Inflammatory macrophage treated with lipopolysaccharide for 1 hour (primary cell): ENCODE measurements around the gene PPFIBP1.

Experiments
- DNase-seq, 2 donors: peaks; one replicate each; pipeline ENCODE4 v3.0.0-alpha.2; 2020 to 2022

Gene PPFIBP1

DNA sequence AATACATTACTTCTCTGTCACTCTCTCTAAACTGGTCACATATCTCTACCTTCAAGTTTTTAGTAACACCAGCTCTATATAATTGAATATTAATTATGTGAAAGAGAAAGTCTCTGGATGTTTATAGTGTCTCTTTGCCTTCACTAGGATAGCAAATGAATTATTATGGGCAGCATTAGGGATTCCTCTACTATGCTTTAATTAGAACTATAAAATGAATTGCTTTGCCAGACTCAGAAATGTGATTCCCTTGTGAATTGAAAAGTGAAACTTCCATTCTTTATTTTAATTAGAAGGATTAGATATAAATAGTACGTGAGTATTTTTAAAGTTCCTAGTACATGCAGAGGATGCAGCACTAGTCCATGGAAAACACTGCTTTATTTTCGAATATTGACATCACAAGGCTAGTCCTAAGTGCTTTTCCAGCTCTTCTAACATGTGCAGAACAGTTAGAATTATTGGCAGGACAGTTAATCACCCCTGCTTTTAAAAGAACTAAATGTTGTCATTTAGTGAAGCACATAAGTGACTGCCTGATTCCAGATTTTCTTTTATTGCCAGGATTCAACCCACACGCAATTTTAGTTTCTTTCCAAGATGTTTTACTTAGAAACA lies 149.2 kb downstream of the PPFIBP1 start:
- no peak for DNase-seq

DNA sequence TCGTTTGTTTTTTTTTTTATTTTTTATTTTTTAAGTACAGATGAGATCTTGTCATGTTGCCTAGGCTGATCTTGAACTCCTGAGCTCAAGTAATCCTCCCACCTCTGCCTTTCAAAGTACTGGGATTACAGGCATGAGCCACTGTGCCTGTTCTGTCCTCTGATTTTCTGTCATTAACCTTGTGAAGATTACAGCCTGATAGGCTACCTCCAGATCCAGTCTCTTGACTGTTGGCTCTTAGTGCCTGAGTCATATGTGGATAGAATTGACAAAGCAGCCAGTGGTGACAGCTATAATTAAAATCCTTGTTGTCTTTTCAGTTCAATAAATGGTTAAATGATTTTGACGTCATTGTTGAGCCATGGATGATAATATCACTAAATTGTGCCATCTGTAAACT lies 151.0 kb downstream of the PPFIBP1 start:
- DNase-seq: no peak

DNA sequence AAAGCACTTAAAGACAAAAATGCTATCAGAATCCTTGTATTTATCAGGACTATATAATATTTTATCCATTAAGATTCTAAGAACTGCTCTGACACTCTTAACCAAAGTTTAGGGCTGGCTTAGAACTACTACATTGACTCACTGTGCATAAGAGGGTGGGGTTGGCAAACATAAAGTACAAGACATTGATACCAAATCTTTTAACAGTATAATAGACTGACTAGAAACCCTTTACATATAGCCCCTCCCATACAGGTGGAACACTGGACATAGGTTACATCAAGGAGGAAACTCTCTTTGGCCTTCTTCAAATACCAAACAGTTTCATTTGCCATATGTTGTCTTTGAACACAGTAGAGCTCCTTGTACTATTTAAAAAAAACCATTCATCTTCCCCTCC lies 156.6 kb downstream of the PPFIBP1 start:
- DNase-seq: no peak

DNA sequence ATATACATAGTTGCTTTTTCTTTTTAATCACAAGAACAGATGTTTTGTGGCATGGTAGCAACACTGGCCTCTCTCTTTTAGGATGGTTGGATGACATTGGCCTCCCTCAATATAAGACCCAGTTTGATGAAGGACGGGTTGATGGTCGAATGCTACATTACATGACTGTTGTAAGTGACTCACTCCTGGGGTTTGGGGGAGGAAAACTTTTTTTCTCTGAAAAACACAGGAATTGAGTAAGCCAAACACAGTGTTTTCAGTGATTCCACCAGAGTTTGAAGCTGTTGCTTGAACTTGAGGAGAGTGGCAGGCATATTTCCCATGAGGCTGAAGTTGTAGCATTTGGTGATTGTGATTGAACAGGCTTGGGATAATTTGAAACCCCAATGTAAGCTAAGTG lies 158.5 kb downstream of the PPFIBP1 start:
- no peak for DNase-seq

DNA sequence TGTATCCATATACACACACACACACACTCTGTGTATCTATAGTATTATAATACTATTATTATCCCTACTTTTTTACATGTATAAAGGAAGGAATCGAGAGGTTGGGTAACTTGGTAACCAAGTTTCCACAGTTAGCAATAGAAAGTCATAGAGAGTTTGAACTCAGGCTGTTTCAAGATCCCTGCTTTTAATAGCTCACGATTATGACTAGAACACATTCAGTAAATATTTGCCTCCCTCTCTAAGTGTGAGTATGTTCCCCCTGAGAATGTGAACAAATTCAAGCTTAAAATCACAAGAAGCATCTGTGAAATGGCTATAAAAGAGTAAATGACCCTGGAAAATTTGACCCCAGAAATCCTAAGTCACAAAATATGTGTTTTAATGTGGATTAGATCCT lies 161.3 kb downstream of the PPFIBP1 start:
- DNase-seq: no peak

DNA sequence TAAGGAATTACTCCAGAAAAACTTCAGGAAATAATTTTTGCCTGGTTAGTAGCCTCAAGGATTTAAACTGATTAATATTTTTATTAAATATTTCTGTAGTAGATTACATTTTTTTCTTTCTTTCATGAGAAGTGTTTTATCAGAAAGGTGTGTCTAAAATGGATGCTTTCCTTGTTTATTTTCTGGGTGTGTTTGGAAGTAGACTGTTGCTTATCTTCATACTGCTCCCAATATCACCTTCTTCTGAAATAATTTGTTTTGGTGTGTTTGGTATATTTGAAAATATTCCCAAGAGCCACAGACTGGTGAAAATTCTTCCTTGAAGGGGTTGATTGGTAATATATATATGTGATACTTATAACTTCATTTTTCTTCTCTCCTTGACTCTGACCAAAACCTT lies 162.1 kb downstream of the PPFIBP1 start:
- no peak for DNase-seq

DNA sequence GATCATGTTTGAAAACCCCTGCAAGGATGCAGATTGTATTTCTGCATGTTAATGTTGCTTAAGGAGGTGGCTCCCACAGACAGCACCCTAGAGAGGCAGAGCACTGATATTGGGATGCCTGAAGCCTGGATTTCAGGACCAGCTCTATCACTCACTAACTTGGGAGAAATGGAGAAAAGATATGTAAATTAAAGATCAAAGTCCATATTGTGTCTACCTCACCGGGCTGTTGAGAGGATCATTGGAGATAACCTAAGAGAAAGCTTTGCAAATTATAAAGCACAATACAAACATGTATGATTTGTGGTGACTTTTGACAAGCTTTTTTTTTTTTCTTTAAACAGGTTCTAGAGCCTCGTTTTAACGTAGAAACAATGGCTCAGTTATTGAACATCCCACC lies 164.7 kb downstream of the PPFIBP1 start:
- DNase-seq: no peak

DNA sequence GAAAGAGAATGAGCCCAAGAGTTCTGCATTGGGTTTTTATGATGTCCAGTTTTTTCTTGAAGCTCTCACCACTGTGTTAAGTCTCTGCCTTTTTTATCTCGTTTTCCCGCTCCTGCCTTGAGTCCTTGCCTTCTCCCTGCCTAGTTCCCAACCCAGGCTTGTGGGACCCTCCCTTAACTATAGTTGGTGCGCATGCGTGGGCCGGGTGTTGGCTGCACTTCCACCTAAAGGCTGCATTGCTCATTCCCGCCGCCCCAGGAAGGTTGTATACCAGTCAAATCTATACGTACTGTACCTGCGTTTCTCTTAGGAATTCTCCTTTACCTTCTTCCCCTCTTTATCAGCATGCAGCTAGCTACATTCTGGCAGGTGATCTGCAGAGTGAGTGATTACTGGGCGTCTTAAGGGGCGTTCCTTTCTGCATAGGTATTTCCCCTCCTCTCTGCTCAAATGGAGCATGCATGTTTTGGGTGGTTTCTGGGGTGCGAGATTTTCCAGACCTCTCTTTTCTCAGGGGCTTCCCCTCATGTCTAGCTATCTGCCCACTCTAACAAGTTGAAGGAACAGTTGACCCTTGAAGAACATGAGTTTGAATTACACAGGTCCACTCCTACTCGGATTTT lies 165.7 kb downstream of the PPFIBP1 start:
- DNase-seq: no peak

DNA sequence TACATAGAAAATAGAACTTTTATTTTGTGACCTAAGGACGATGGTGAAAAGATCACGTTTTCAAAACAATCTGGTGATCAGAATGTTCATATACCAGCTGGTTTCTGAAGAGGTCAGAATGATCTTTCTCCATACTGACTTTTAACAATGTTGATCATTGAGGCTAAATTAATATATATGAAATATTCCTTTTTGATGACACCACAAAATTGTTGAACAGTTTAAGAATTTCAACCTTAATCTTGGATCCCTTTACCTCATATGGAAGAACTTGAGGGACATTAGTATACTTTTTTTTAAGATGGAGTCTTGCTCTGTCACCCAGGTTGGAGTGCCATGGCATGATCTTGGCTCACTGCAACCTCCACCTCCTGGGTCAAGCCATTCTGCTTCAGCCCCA lies 169.4 kb downstream of the PPFIBP1 start:
- no peak for DNase-seq

DNA sequence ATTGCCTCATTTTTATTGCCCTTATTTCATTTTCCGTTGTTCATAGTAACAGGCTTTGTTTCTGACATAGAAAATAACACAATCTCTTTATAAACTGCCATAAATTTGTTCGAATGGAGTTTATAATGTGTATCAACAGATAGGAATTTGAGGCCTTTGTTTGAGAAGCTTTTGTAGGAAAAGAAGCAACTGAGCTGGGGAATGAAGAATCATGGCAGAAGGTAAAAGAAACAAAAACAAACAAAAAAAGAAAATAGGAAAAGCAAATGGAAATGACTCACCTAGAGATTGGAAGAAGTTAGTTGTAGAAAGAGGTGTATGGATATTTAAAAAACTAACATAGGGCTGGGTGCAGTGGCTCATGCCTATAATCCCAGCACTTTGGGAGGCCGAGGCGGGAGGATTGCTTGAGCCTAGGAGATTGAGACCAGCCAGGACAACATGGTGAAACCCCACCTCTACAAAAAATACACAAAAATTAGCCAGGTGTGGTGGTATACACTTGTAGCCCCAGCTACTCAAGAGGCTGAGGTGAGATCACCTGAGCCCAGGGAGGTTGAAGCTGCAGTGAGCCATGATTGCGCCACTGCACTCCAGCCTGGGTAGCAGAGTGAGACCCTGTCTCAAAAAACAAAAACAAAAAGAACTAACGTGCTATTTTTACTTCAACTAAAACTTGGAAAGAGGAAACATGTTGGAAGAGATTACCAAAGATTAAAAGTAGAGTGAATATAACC lies 171.7 kb downstream of the PPFIBP1 start:
- no peak for DNase-seq

DNA sequence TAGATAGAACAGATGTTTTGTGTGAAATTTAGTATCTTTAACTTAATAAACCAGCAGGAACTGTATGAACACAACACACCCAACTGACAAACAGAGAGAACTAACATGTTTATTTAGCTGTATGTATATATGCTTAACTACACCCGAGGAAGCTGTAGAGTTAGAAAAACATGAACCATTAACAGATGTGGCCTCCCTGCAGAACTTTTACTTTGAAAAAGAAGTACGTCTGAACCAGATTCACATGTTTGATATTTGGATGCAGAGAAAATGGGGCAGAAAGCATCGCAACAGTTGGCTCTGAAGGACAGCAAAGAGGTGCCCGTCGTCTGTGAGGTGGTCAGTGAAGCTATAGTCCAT lies 172.3 kb downstream of the PPFIBP1 start, which contains the start of gene REP15:
REP15 (plus strand) TSS at position 155 of the 360 bp plus-strand sequence; CDS start at position 271, 116 bp downstream.
- DNase-seq: no peak

DNA sequence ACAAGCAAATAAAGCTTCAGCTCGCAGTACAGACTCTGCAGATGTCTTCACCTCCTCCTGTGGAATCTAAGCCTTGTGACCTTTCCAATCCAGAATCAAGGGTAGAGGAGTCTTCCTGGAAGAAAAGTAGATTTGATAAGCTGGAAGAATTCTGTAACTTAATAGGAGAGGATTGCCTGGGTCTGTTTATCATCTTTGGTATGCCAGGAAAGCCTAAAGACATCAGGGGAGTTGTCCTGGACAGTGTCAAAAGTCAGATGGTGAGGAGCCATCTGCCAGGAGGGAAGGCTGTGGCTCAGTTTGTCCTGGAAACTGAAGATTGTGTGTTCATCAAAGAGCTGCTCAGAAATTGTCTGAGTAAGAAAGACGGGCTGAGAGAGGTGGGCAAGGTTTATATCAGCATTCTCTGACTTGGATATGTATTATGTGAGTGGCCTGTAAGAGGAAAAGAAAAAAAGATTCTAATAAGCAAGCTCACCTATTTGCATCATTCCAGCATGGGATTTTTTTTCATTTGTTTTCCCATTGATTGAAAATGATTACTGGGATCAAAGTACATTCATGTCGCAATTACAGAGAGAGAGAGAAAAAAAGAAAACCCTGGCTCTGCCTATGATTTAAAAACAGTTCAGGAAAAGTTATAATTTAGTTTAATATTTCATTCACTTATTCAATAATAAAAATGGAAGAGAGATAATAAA lies 173.0 kb downstream of the PPFIBP1 start:
- DNase-seq: no peak

DNA sequence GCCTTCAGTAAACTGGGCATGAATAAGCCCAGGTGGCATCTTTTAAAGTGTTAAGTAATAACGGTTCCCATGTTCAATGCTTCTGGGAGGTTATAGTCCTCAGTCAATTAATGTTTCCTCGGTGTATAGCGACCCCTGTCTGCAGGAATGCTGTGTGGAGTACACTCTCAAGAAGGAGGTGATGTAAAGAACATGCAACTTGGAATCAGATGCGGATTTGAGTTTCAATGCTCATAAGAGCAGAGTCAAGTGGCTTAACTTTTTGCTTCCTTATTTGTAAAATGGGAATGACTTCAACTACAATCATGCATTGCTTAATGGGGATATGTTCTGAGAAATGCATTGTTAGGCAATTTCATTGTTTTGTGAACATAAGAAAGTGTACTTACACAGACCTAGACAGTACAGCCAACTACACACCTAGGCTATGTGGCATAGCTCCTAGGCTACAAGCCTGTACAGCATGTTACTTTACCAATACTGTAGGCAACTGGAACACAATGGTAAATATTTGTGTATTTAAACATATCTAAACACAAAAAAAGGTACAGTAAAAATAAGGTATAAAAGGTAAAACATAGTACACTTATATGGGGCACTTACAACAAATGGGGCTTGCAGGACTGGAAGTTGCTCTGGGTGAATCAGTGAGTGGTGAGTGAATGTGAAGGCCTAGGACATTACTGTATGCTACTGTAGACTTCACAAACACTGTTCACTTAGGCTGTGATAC lies 179.9 kb downstream of the PPFIBP1 start:
- DNase-seq: peak; percentile 89 to 93

DNA sequence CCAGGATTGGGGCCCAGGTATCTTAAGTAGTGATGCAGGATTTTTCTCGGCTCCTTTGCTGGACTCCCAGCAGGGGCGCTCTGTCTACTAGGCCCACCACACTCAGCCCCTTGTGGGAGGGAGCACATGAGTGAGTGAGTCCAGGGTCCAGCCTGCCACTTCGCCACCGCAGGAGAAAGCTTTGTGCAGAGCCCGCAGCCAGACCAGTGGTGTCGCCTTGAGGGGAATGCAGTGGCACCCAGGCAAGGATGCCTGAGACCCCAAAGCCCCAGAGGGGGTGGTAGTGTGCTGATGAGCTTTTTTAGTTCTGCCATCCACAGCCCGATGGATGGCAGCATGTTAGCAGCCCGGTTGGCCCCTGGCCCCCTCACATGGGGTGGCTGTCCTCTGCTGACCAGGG lies 181.3 kb downstream of the PPFIBP1 start:
- DNase-seq: no peak

DNA sequence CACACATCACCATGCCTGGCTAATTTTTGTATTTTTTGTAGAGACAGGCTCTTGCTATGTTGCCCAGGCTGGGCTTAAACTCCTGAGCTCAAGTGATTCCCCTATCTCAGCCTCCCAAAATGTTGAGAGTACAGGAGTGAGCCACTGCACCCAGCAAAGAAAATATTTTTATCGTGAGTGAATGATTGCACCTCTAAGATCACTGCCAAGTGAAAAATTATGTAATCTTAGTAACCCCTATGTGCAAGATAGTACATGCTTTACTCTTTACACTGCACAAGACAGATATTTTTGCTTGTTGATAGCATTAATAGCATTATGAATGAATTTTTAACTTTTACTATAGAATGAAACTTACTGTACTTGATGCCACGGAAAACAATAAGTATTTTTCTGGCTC lies 183.2 kb downstream of the PPFIBP1 start:
- no peak for DNase-seq

DNA sequence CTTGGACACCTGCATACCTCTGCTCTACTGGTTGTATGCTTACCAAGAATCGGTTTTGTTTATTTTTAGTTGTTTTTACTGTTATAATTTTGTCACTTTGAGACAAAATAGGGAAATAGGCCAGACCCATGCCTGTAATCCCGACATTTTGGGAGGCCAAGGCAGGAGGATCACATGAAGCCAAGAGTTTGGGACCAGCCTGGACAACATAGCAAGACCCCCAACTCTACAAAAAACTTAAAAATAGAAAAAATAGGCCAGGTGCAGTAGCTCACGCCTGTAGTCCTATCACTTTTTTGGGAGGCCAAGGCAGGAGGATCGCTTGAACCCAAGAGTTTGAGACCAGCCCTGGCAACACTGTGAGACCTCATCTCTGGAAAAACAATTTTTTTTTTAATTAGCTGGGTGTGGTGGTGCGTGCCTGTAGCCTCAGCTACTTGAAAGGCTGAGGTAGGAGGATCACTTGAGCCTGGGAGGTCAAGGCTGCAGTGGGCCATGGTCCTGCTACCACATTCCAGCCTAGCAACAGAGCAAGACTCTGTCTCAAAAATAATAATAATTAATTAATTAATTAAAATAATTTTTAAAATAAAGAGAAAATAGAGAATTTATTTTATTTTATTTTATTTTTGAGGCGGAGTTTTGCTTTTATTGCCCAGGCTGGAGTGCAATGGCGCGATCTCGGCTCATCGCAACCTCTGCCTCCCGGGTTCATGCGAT lies 185.4 kb downstream of the PPFIBP1 start:
- DNase-seq: no peak

DNA sequence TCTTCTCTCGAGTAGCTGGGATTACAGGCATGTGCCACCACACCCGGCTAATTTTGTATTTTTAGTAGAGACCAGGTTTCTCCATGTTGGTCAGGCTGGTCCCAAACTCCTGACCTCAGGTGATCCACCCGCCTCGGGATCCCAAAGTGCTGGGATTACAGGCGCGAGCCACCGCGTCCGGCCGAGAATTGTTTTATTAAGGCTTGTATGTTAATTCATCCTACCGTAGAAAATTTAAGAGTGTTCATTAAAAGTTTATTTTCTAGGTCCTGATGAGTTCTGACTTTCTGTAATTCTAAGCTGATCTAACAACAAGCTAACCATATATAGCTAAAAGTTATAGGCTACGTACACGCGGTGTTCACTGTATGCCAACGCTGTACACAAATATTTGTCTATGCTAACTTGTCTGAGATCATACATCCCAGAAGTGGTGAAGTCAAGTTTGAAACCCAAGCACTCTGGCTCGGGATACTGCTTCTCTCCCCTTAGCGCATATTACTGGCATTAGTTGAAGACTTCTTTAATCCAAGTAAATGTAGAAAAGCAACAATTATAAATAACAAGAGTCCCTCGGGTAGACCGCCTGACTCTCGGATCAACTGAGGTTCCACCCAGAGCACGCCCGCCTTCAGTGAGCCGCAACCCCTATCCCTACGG lies 186.1 kb downstream of the PPFIBP1 start:
- peak; percentile 25 to 42 for DNase-seq

DNA sequence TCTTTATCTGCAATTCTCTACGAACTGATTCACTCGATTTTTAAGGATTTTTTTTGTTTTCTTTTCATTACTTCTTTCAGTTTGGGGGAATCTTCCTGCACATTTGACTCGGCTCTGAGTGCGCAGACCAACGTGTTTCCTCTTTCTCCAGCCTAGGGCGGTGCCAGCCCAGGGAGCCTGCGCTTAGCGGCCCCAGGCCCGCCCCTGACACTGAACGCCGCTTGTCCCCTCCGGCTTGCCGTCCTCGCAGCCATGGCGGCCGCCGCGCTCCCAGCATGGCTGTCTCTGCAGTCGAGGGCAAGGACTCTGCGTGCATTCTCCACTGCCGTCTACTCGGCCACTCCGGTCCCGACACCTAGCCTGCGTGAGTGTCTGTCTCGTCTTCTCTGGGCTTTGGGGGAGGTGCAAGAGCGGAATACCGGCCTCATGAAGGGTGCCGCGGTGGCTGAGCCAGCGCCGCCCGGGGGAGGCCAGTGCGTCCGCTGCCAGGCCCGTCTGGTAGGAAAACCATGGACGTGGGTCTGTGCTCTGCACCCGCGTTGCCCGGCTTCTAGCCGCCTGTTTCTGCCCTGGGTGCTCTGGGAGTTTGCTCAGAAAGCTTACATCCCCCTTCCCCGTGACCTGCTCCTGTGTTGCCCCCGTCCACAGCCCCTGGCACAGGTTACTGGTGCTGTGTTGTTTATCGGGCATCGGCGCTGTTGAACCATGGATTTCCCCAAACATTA lies 186.7 kb downstream of the PPFIBP1 start, which contains the start of gene MRPS35:
MRPS35 (plus strand) TSS at position 241 of the 725 bp plus-strand sequence; CDS start at position 253, 12 bp downstream.
- DNase-seq: peak; percentile 91

DNA sequence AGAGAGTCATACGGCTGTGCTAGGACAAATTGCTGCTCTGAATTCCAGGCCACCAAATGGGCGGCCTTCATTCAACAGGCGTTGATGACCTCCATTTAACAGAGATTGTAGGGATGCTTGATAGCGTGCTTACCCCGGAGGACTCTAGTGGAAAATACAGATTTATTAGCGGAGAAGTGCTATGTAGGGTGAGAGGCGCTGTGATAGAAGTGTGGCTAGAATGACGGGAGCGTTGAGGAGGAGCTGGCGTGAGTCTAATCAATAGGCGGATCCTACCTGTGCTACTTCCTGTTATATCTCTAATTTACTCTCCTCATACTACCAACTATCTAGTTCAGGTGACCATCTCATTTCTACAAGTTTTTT lies 187.3 kb downstream of the PPFIBP1 start:
- DNase-seq: no peak

DNA sequence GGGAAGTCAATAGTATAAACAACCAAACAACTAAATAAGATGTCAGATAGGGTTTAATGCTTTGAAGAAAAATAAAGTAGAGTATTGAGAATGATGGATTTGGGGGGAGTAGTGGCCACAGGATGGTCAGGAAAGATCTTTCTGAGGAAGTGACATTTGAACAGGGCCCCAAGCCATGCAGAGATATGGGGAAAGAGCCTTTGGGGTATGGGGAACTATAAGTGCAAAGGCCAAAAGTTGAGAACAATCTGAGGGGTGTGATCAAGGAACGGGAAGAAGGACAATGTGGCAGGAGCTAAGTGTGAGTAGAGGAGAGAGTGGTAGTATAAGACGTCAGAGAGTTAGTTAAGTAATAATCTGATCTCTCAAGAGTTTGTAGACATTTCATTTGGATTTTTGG lies 188.0 kb downstream of the PPFIBP1 start:
- peak; percentile 37 to 57 for DNase-seq

DNA sequence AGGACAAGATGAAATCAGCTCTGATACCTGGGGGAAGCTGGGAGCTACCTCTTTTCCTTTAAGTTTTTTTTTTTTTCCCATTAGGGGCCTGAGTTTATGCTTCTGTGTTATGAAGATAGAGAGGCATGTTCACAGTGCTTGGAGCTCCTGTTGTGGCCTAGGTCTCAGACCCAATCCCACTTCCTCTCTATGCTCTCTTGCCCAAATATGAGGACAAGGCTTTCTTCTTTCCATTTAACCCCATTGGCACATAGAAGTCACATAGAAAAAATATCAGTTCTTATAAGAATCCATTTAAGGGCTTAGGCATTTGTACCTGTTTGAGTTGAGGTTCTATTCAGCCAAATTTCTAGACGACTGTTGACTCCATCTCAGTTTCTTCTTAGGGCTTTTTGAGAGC lies 199.2 kb downstream of the PPFIBP1 start:
- no peak for DNase-seq
